Measurements from ENCODE around the gene RPTOR.

Gene RPTOR

GRCh38 chr17:80751070-80751945, 206.7 kb downstream of the RPTOR start:
- Histone ChIP-seq H3K9ac (ENCODE audit: low read length) (no peak overlapping the region), H3K4me1 (ENCODE audit: low read length) (no peaks in the 10 kb centered on the region), H2AFZ (ENCODE audit: low read depth, low read length) (no peak overlapping the region), H3K79me2 (ENCODE audit: low read length) (no peaks in the 10 kb centered on the region), H3K4me2 (ENCODE audit: low read length) (no peak overlapping the region), H3K9me3 (ENCODE audit: insufficient read depth, low read length) (no peaks in the 10 kb centered on the region), H3K27me3 (ENCODE audit: low read depth, low read length) (no peaks in the 10 kb centered on the region), H3K4me3 (ENCODE audit: low read length) (no peak overlapping the region), H3K36me3 (replicated peaks; ENCODE audit: low read depth, low read length) (peaks cover 6% of the 10 kb centered on the region), H3K27ac (ENCODE audit: low read length) (no peak overlapping the region), H4K20me1 (ENCODE audit: insufficient read depth, low read length) (no peaks in the 10 kb centered on the region)
- TF ChIP-seq EZH2phosphoT487 (IDR thresholded peaks at IDR 0.05; ENCODE audit: low read depth) (no peak), CTCF (IDR thresholded peaks at IDR 0.05; ENCODE audit: low read depth, low read length) (no peak)

GRCh38 chr17:80751946-80752581, 207.4 kb downstream of the RPTOR start:
- H3K4me3 ChIP-seq (ENCODE audit: low read length), result no peak overlapping the region
- H2AFZ ChIP-seq (ENCODE audit: low read depth, low read length), result no peak overlapping the region
- H3K9me3 ChIP-seq (ENCODE audit: insufficient read depth, low read length), result no peaks in the 10 kb centered on the region
- peaks cover 6% of the 10 kb centered on the region for H3K36me3 ChIP-seq (replicated peaks; ENCODE audit: low read depth, low read length)
- TF ChIP-seq EZH2phosphoT487 (IDR thresholded peaks at IDR 0.05; ENCODE audit: low read depth) (no peak), CTCF (IDR thresholded peaks at IDR 0.05; ENCODE audit: low read depth, low read length) (no peak)
- H3K79me2 ChIP-seq (ENCODE audit: low read length), result no peaks in the 10 kb centered on the region
- H3K27me3 ChIP-seq (ENCODE audit: low read depth, low read length), result no peaks in the 10 kb centered on the region
- H3K4me1 ChIP-seq (ENCODE audit: low read length), result no peaks in the 10 kb centered on the region
- no peak overlapping the region for H3K4me2 ChIP-seq (ENCODE audit: low read length)
- no peaks in the 10 kb centered on the region for H4K20me1 ChIP-seq (ENCODE audit: insufficient read depth, low read length)
- no peak overlapping the region for H3K9ac ChIP-seq (ENCODE audit: low read length)
- no peak overlapping the region for H3K27ac ChIP-seq (ENCODE audit: low read length)

GRCh38 chr17:80753685-80754345, 209.2 kb downstream of the RPTOR start:
- no peak overlapping the region for H2AFZ ChIP-seq (ENCODE audit: low read depth, low read length)
- H3K36me3 ChIP-seq (replicated peaks; ENCODE audit: low read depth, low read length), result peaks cover 6% of the 10 kb centered on the region
- no peaks in the 10 kb centered on the region for H3K79me2 ChIP-seq (ENCODE audit: low read length)
- peaks cover under 1% of the 10 kb centered on the region; the same call in 1 of the 2 replicates for H3K4me1 ChIP-seq (ENCODE audit: low read length)
- H4K20me1 ChIP-seq (ENCODE audit: insufficient read depth, low read length), result no peaks in the 10 kb centered on the region
- no peak overlapping the region for H3K4me3 ChIP-seq (ENCODE audit: low read length)
- TF ChIP-seq EZH2phosphoT487 (IDR thresholded peaks at IDR 0.05; ENCODE audit: low read depth), result no peak
- TF ChIP-seq CTCF (IDR thresholded peaks at IDR 0.05; ENCODE audit: low read depth, low read length), result no peak
- no peak overlapping the region for H3K9ac ChIP-seq (ENCODE audit: low read length)
- no peaks in the 10 kb centered on the region for H3K27me3 ChIP-seq (ENCODE audit: low read depth, low read length)
- H3K9me3 ChIP-seq (ENCODE audit: insufficient read depth, low read length), result no peaks in the 10 kb centered on the region
- H3K27ac ChIP-seq (ENCODE audit: low read length), result no peak overlapping the region
- H3K4me2 ChIP-seq (ENCODE audit: low read length), result no peak overlapping the region

GRCh38 chr17:80754846-80755245, 210.2 kb downstream of the RPTOR start:
- Histone ChIP-seq H3K9me3 (ENCODE audit: insufficient read depth, low read length) (no peaks in the 10 kb centered on the region), H3K27ac (ENCODE audit: low read length) (no peak overlapping the region), H3K36me3 (replicated peaks; ENCODE audit: low read depth, low read length) (peaks cover 6% of the 10 kb centered on the region), H3K4me2 (ENCODE audit: low read length) (no peak overlapping the region), H3K4me1 (ENCODE audit: low read length) (peaks cover 10% of the 10 kb centered on the region), H3K4me3 (ENCODE audit: low read length) (no peak overlapping the region), H4K20me1 (ENCODE audit: insufficient read depth, low read length) (no peaks in the 10 kb centered on the region), H3K9ac (ENCODE audit: low read length) (no peak overlapping the region), H3K79me2 (ENCODE audit: low read length) (no peaks in the 10 kb centered on the region), H3K27me3 (ENCODE audit: low read depth, low read length) (no peaks in the 10 kb centered on the region), H2AFZ (ENCODE audit: low read depth, low read length) (no peak overlapping the region)
- no peak for TF ChIP-seq CTCF (IDR thresholded peaks at IDR 0.05; ENCODE audit: low read depth, low read length)
- TF ChIP-seq EZH2phosphoT487 (IDR thresholded peaks at IDR 0.05; ENCODE audit: low read depth), result no peak
